Esophagus muscularis mucosa (tissue), 4 donors: Measurements from ENCODE around the gene TOM1L2. TPM values are rescaled to one million over a fixed set of nuclear protein-coding genes. Genes with fewer than 3 reads are reported as not detected.
A peak's percentile ranks its signal among the peaks of the same experiment; 100 is the strongest.

ENCODE experiments used
- DNase-seq: peaks from one replicate; pipeline ENCODE4 v3.0.0-alpha.2; 2017; ENCODE audit errors: extremely low spot score
- H3K27ac ChIP-seq, 4 donors: fragments of 200-600 bp; sonication (generic); replicated peaks in 1 of 4; 1 replicate in 3 of 4; 2 replicates in 1 of 4; pipeline ENCODE4 v1.5.1; 2016 to 2019; ENCODE audit warnings: mild to moderate bottlenecking in 1 of 4
- H3K27me3 ChIP-seq, 4 donors: fragments of 200-600 bp; sonication (generic); one replicate each; pipeline versions ENCODE4 v1.5.1 to v1.6.0; 2016 to 2019
- H3K36me3 ChIP-seq, 4 donors: fragments of 200-600 bp; sonication (generic); one replicate each; pipeline ENCODE4 v1.5.1; 2016 to 2019
- H3K4me1 ChIP-seq, 4 donors: fragments of 200-600 bp; sonication (generic); one replicate each; pipeline ENCODE4 v1.5.1; 2016 to 2019
- H3K4me3 ChIP-seq, 4 donors: fragments of 200-600 bp; sonication (generic); 1 replicate in 2 of 4; 2 replicates in 2 of 4; pipeline ENCODE4 v1.5.1; 2016 to 2019; ENCODE audit warnings: mild to moderate bottlenecking in 4 of 4, moderate library complexity in 1 of 4
- H3K9me3 ChIP-seq, 4 donors: fragments of 200-600 bp; sonication (generic); 1 replicate in 3 of 4; 2 replicates in 1 of 4; pipeline ENCODE4 v1.5.1; 2016 to 2019
- CTCF ChIP-seq, 3 experiments: fragments of 200-600 bp in 2 of 3; fragments of 450-650 bp in 1 of 3; sonication (generic) in 2 of 3; IDR thresholded peaks; one replicate each; pipeline ENCODE4 v1.5.1; 2017 to 2019; ENCODE audit warnings: antibody characterized with exemption in 3 of 3, mild to moderate bottlenecking in 2 of 3, moderate library complexity in 1 of 3
- EP300 ChIP-seq: sonication (generic); formaldehyde crosslinking; IDR thresholded peaks from one replicate; pipeline ENCODE4 v1.6.1; 2017; ENCODE audit warnings: antibody characterized with exemption
- POLR2A ChIP-seq: fragments of 450-650 bp; IDR thresholded peaks from one replicate; pipeline ENCODE4 v1.6.1; 2017; ENCODE audit warnings: antibody characterized with exemption, moderate library complexity, mild to moderate bottlenecking, low read depth
- POLR2AphosphoS5 ChIP-seq, 2 donors: sonication (generic); formaldehyde crosslinking; IDR thresholded peaks; one replicate each; pipeline ENCODE4 v1.6.1; 2017; ENCODE audit warnings: antibody characterized with exemption in 2 of 2
- WGBS: methylation state at CpG from one replicate; pipeline ENCODE4 v1.1.5; 2018; 5-methylcytosine and 5-hydroxymethylcytosine counted together
- intact Hi-C: fragments of 100-400 bp; cut with DNase I; formaldehyde crosslinking; loops from one replicate; pipeline ENCODE4 v1.15.1; 2023
- total RNA-seq, 4 donors: library from RNA; depleted of rRNA; stranded (reverse); fragments of >200 nt; gene quantifications; one replicate each; pipeline versions ENCODE4 v1.1.0 to v1.2.1, GENCODE V29; 2016

Gene TOM1L2
- total RNA-seq, 4 donors from 2014 or later, result 64.4 to 96.9 (median 75.0) TPM

- Histone ChIP-seq H3K27ac (peak overlapping the region; percentile 35 to 69 (median 48)), H3K9me3 (no peaks in the 10 kb centered on the region), H3K4me3 (no peak overlapping the region), H3K36me3 (peaks cover 0 to 30% (median 24%) of the 10 kb centered on the region in 4 donors), H3K27me3 (no peaks in the 10 kb centered on the region), H3K4me1 (peaks cover 28 to 51% (median 34%) of the 10 kb centered on the region in 4 donors)
- TF ChIP-seq EP300 (no peak), POLR2AphosphoS5 (IDR thresholded peaks at IDR 0.05) (peak in 1 of 2 donors; percentile 31)
- no peak for DNase-seq
- WGBS, result 41% methylated on average over 18 of the region's 18 CpGs
- intact Hi-C loops, result loop anchor here (5.0 kb wide), 1 partner anchor 53 kb away; no protein-coding TSS in a partner anchor
Measured at GRCh38 chr17:17868641-17869522, 103.3 kb downstream of the TOM1L2 start.

GRCh38 chr17:17866897-17867296 is 105.3 kb downstream of the TOM1L2 start:
- no peak overlapping the region for H3K27ac ChIP-seq
- peaks cover 25 to 36% (median 26%) of the 10 kb centered on the region in 4 donors for H3K4me1 ChIP-seq
- WGBS, result 93% methylated on average over 3 of the region's 4 CpGs
- intact Hi-C loops, result loop anchor here (5.0 kb wide), 1 partner anchor 55 kb away; no protein-coding TSS in a partner anchor
- no peak overlapping the region for H3K4me3 ChIP-seq
- TF ChIP-seq EP300 (no peak), POLR2A (no peak), CTCF (IDR thresholded peaks at IDR 0.05) (no peak), POLR2AphosphoS5 (IDR thresholded peaks at IDR 0.05) (no peak)
- H3K36me3 ChIP-seq, result peaks cover 0 to 44% (median 36%) of the 10 kb centered on the region in 4 donors
- no peaks in the 10 kb centered on the region for H3K27me3 ChIP-seq
- DNase-seq, result no peak
- H3K9me3 ChIP-seq, result no peaks in the 10 kb centered on the region

- no peak for DNase-seq
- H3K36me3 ChIP-seq, result peaks cover 0 to 49% (median 39%) of the 10 kb centered on the region in 4 donors
- WGBS, result 100% methylated on average over 2 of the region's 3 CpGs
Measured at GRCh38 chr17:17866425-17866824, 105.8 kb downstream of the TOM1L2 start.

GRCh38 chr17:17865035-17865434 is 107.2 kb downstream of the TOM1L2 start:
- Histone ChIP-seq H3K27ac (no peak overlapping the region), H3K9me3 (no peaks in the 10 kb centered on the region), H3K4me1 (peaks cover 27 to 35% (median 30%) of the 10 kb centered on the region in 4 donors), H3K36me3 (peaks cover 0 to 53% (median 45%) of the 10 kb centered on the region in 4 donors), H3K27me3 (no peaks in the 10 kb centered on the region), H3K4me3 (no peak overlapping the region)
- DNase-seq, result no peak
- TF ChIP-seq CTCF (IDR thresholded peaks at IDR 0.05) (no peak), POLR2A (no peak), EP300 (no peak)
- 100% methylated on average over 1 of the region's 1 CpG for WGBS
- intact Hi-C loops, result loop anchor here (5.0 kb wide), 1 partner anchor 57 kb away; no protein-coding TSS in a partner anchor

More at GRCh38 chr17:17866425-17866824, 105.8 kb downstream of the TOM1L2 start:
- TF ChIP-seq POLR2AphosphoS5 (IDR thresholded peaks at IDR 0.05), result no peak
- no peak for TF ChIP-seq POLR2A
- TF ChIP-seq EP300, result no peak
- TF ChIP-seq CTCF (IDR thresholded peaks at IDR 0.05), result no peak
- Histone ChIP-seq H3K27me3 (no peaks in the 10 kb centered on the region), H3K27ac (no peak overlapping the region), H3K4me1 (peaks cover 25 to 36% (median 26%) of the 10 kb centered on the region in 4 donors), H3K4me3 (no peak overlapping the region), H3K9me3 (no peaks in the 10 kb centered on the region)
- intact Hi-C loops, result loop anchor here (5.0 kb wide), 1 partner anchor 56 kb away; no protein-coding TSS in a partner anchor

- H3K4me1 ChIP-seq, result peaks cover 8 to 19% (median 15%) of the 10 kb centered on the region in 4 donors
- TF ChIP-seq POLR2AphosphoS5 (IDR thresholded peaks at IDR 0.05) (no peak), CTCF (IDR thresholded peaks at IDR 0.05) (no peak), EP300 (no peak), POLR2A (no peak)
- no peaks in the 10 kb centered on the region for H3K27me3 ChIP-seq
- H3K27ac ChIP-seq, result peak overlapping the region in 1 of 4 donors; percentile 30
- H3K36me3 ChIP-seq, result peaks cover 0 to 31% (median 23%) of the 10 kb centered on the region in 4 donors
- 85% methylated on average over 5 of the region's 5 CpGs for WGBS
- no peaks in the 10 kb centered on the region for H3K9me3 ChIP-seq
- DNase-seq, result no peak
- intact Hi-C loops, result loop anchor here (1.0 to 5.0 kb wide), 2 partner anchors 48 to 183 kb away; no protein-coding TSS in a partner anchor
- no peak overlapping the region for H3K4me3 ChIP-seq
Measured at GRCh38 chr17:17860766-17861107, 111.5 kb downstream of the TOM1L2 start.
